SW480 (cell line): ENCODE data around the gene AIG1.
"Not testable (repeated sequence)": the region's sequence is repeated elsewhere in the genome, so short reads cannot be mapped to it uniquely, and the experiment has no call there.

ENCODE experiments used
- DNase-seq: peaks from one replicate; pipeline ENCODE4 v3.0.0-alpha.2; 2016; ENCODE audit warnings: low spot score

AIG1 gene

GRCh38 chr6:143332153-143332845 is 271.6 kb downstream of the AIG1 start:
- no peak for DNase-seq

GRCh38 chr6:143333081-143333480 is 272.4 kb downstream of the AIG1 start:
- no peak for DNase-seq

- DNase-seq, result no peak
Measured at GRCh38 chr6:143333749-143334520, 273.2 kb downstream of the AIG1 start.

GRCh38 chr6:143335865-143336264 is 275.2 kb downstream of the AIG1 start:
- no peak for DNase-seq

GRCh38 chr6:143336446-143337152 is 275.9 kb downstream of the AIG1 start:
- DNase-seq, result no peak

GRCh38 chr6:143337201-143337949 is 276.7 kb downstream of the AIG1 start:
- no peak for DNase-seq

- no peak for DNase-seq
Measured at GRCh38 chr6:143339223-143339622, 278.5 kb downstream of the AIG1 start.

- not testable (repeated sequence) for DNase-seq
Measured at GRCh38 chr6:143345477-143345876, 284.8 kb downstream of the AIG1 start.

- DNase-seq, result no peak
Measured at GRCh38 chr6:143346004-143346403, 285.3 kb downstream of the AIG1 start.

- DNase-seq, result no peak
Measured at GRCh38 chr6:143348531-143348930, 287.8 kb downstream of the AIG1 start.

GRCh38 chr6:143349530-143349929 is 288.8 kb downstream of the AIG1 start:
- DNase-seq, result no peak

- no peak for DNase-seq
Measured at GRCh38 chr6:143356101-143356880, 295.6 kb downstream of the AIG1 start.

- no peak for DNase-seq
Measured at GRCh38 chr6:143357152-143357551, 296.5 kb downstream of the AIG1 start.

- no peak for DNase-seq
Measured at GRCh38 chr6:143357561-143358255, 297.0 kb downstream of the AIG1 start.

GRCh38 chr6:143361536-143362191 is 301.0 kb downstream of the AIG1 start:
- no peak for DNase-seq

- no peak for DNase-seq
Measured at GRCh38 chr6:143362192-143362558, 301.5 kb downstream of the AIG1 start.

GRCh38 chr6:143363299-143363698 is 302.6 kb downstream of the AIG1 start:
- DNase-seq, result no peak

- no peak for DNase-seq
Measured at GRCh38 chr6:143368426-143368825, 307.7 kb downstream of the AIG1 start.

GRCh38 chr6:143369971-143370370 is 309.3 kb downstream of the AIG1 start:
- DNase-seq, result no peak

GRCh38 chr6:143370812-143371370 is 310.2 kb downstream of the AIG1 start:
- DNase-seq, result no peak
